BLaER1 treated with 17β-estradiol and CSF1 and Interleukin-3, amounts not matched to agents 10 nM and 100 nM (cell line): Measurements from ENCODE around the gene STARD4.

Experiments
- H3K27ac ChIP-seq, 11 experiments: shearing (Covaris generic); formaldehyde crosslinking; 2 replicates each; pipeline ENCODE4 v1.8.1; 2022
- H3K27me3 ChIP-seq, 11 experiments: shearing (Covaris generic); formaldehyde crosslinking; 2 replicates each; pipeline ENCODE4 v1.8.1; 2022
- H3K36me3 ChIP-seq, 11 experiments: shearing (Covaris generic); formaldehyde crosslinking; 2 replicates each; pipeline ENCODE4 v1.8.1; 2022
- H3K4me1 ChIP-seq, 10 experiments: shearing (Covaris generic); formaldehyde crosslinking; 2 replicates each; pipeline ENCODE4 v1.8.1; 2022
- H3K4me2 ChIP-seq, 11 experiments: shearing (Covaris generic); formaldehyde crosslinking; 2 replicates each; pipeline ENCODE4 v1.8.1; 2022
- H3K4me3 ChIP-seq, 10 experiments: shearing (Covaris generic); formaldehyde crosslinking; 2 replicates each; pipeline ENCODE4 v1.8.1; 2022
- H3K9ac ChIP-seq, 11 experiments: shearing (Covaris generic); formaldehyde crosslinking; 2 replicates each; pipeline ENCODE4 v1.8.1; 2022
- H3K9me3 ChIP-seq, 11 experiments: shearing (Covaris generic); formaldehyde crosslinking; replicated peaks in 1 of 11; 2 replicates each; pipeline ENCODE4 v1.8.1; 2022
- H4K20me1 ChIP-seq, 11 experiments: shearing (Covaris generic); formaldehyde crosslinking; 2 replicates each; pipeline ENCODE4 v1.8.1; 2022
- Cebpa-rat ChIP-seq, 11 experiments: shearing (Covaris generic); IDR thresholded peaks; 2 replicates each; pipeline ENCODE4 v1.8.1; 2022

Gene STARD4

DNA sequence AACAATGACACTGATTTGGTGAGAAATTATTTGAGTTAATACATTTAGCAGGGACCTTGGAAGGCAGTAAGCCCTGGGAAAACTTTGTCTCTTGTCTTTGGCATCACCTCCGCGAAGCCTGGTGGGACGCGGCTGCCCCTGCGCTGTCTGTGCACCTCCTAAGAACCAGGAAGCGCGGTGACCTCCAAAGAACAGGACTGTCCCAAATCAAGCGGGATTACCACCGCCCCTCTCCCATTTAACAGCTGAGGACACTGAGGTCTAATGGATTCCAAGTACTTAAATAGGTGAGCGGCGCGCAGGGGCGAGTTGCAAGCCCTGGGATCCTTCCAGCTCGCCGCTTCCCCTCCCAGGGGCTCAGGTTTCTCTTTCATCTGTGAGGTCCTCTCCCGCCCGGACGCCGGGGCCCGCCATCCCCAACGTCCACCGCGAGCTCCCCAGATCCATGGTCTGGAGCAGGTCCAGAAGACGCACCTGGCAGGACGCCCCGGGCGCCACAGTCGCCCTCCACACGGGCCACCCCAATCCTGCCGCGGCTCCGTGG lies 432 bp downstream of the STARD4 start:
- H3K9me3 ChIP-seq: no peaks in the 10 kb centered on the region
- H3K27me3 ChIP-seq: no peaks in the 10 kb centered on the region
- no peak for TF ChIP-seq Cebpa-rat (IDR thresholded peaks at IDR 0.05)
- peak overlapping the region; percentile 88 to 99 (median 94) for H3K4me3 ChIP-seq
- H3K9ac ChIP-seq: peak overlapping the region; percentile 85 to 95 (median 90)
- peak overlapping the region; percentile 71 to 93 (median 88) for H3K4me2 ChIP-seq
- peaks cover 24 to 59% (median 35%) of the 10 kb centered on the region in 10 experiments for H3K4me1 ChIP-seq
- H3K27ac ChIP-seq: peak overlapping the region; percentile 78 to 92 (median 87)
- H3K36me3 ChIP-seq: peaks cover 0 to 12% (median 0%) of the 10 kb centered on the region in 11 experiments; a peak in 3 of 22 replicates
- H4K20me1 ChIP-seq: peaks cover 0 to 28% (median 7%) of the 10 kb centered on the region in 11 experiments; a peak in 11 of 22 replicates

DNA sequence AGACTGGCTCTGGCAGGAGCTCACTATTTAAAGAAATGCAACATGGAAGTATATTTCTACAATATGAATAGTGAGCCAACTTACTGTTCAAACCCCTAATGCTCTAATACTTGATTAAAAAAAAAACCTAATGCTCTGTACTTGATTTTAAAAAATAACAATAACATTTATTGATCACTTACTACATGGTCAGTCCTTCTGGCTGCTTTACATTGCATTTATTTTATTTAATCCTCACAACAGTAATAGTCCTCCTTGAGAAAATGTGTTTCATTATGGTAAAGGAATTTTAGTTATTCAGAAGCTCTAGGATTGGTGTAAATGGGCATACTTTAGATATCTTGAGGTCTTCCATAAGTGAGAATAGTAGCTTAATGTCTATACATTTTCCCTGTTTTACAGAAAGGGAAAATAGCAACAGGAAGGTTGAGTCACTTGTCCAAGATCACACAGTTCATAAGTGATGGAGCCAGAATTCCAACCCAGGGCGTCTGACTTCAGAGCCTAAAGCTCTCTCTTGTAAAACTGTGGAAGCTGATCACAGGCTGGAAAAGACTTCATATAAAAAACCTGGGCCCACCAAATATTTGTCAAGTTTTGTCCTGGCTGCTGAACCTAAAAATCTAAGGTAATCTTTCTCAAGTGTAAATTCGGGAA lies 1.0 kb downstream of the STARD4 start:
- H3K9ac ChIP-seq: peak overlapping the region; percentile 85 to 95 (median 90)
- peak overlapping the region; percentile 71 to 93 (median 88) for H3K4me2 ChIP-seq
- H3K27me3 ChIP-seq: no peaks in the 10 kb centered on the region
- H3K27ac ChIP-seq: peak overlapping the region in 10 of 11 experiments; percentile 84 to 92 (median 88); a peak in 19 of 22 replicates
- H3K4me3 ChIP-seq: peak overlapping the region; percentile 88 to 99 (median 94)
- H3K36me3 ChIP-seq: peaks cover 0 to 17% (median 0%) of the 10 kb centered on the region in 11 experiments; a peak in 4 of 22 replicates
- H3K9me3 ChIP-seq: no peaks in the 10 kb centered on the region
- H3K4me1 ChIP-seq: peaks cover 24 to 59% (median 35%) of the 10 kb centered on the region in 10 experiments
- no peak for TF ChIP-seq Cebpa-rat (IDR thresholded peaks at IDR 0.05)
- H4K20me1 ChIP-seq: peaks cover 0 to 29% (median 7%) of the 10 kb centered on the region in 11 experiments; a peak in 11 of 22 replicates

DNA sequence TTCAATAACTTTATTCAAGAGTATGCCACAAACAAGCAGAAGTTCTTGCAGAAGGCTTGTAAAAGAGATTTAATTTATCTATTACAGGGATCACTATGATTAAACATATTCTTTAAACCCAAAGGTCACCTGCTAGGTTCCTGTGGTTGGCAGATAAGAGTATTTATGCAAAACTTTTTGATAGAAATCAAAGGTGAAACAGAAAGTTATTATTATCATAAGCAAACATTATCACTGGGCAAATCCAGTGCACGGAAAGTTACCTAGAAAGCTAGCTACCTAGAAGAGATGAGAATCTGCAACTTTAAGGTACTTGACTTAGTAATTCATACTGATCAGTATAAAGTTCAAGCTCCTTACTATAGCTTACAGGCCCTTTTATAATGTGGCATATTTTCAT lies 3.2 kb downstream of the STARD4 start:
- peaks cover 15 to 38% (median 18%) of the 10 kb centered on the region in 11 experiments; a peak in 21 of 22 replicates for H3K36me3 ChIP-seq
- no peaks in the 10 kb centered on the region for H3K9me3 ChIP-seq
- H3K9ac ChIP-seq: no peak overlapping the region
- no peak overlapping the region for H3K27ac ChIP-seq
- peak overlapping the region in 2 of 10 experiments; percentile 98; a peak in 2 of 20 replicates for H3K4me3 ChIP-seq
- H3K4me2 ChIP-seq: peak overlapping the region in 9 of 11 experiments; percentile 16 to 91 (median 88); a peak in 12 of 22 replicates
- peaks cover 0 to 35% (median 7%) of the 10 kb centered on the region in 11 experiments; a peak in 12 of 22 replicates for H4K20me1 ChIP-seq
- no peak for TF ChIP-seq Cebpa-rat (IDR thresholded peaks at IDR 0.05)
- H3K4me1 ChIP-seq: peaks cover 21 to 58% (median 32%) of the 10 kb centered on the region in 10 experiments
- no peaks in the 10 kb centered on the region for H3K27me3 ChIP-seq

GRCh38 chr5:111507276-111507675 lies 5.1 kb downstream of the STARD4 start:
- H3K4me2 ChIP-seq: peak overlapping the region in 3 of 11 experiments; percentile 7 to 91 (median 82); a peak in 3 of 22 replicates
- TF ChIP-seq Cebpa-rat (IDR thresholded peaks at IDR 0.05): no peak
- H3K9me3 ChIP-seq: no peaks in the 10 kb centered on the region
- peaks cover 16 to 56% (median 32%) of the 10 kb centered on the region in 11 experiments; a peak in 21 of 22 replicates for H3K36me3 ChIP-seq
- no peak overlapping the region for H3K27ac ChIP-seq
- no peak overlapping the region for H3K4me3 ChIP-seq
- peaks cover 0 to 40% (median 7%) of the 10 kb centered on the region in 11 experiments; a peak in 12 of 22 replicates for H4K20me1 ChIP-seq
- H3K9ac ChIP-seq: no peak overlapping the region
- H3K27me3 ChIP-seq: no peaks in the 10 kb centered on the region
- H3K4me1 ChIP-seq: peaks cover 12 to 46% (median 20%) of the 10 kb centered on the region in 10 experiments; a peak in 19 of 20 replicates

DNA sequence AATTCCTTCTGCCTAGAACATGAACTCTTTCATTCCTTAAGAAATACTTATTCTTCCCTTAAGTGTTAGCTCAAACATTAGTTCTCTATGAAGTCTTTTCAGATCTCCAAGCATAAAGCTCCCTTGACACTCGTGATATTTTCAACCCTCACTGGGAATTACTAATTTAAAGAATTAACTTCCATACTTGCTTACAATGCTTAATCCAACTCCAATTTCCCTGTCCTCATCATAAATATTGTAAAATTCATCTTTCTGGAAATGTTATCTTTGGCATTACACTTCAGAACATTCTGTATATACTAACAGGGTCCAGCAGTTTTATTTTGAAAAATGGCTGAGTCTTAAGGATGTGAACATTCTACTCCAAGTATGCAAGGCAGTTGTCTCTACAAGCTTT lies 7.2 kb downstream of the STARD4 start:
- Histone ChIP-seq H3K27me3 (no peaks in the 10 kb centered on the region), H3K27ac (no peak overlapping the region), H3K4me2 (no peak overlapping the region), H3K9ac (no peak overlapping the region), H4K20me1 (peaks cover 0 to 35% (median 7%) of the 10 kb centered on the region in 11 experiments; a peak in 12 of 22 replicates), H3K4me3 (no peak overlapping the region), H3K9me3 (no peaks in the 10 kb centered on the region), H3K4me1 (peaks cover under 1 to 30% (median 3%) of the 10 kb centered on the region in 10 experiments; a peak in 17 of 20 replicates), H3K36me3 (peaks cover 32 to 78% (median 52%) of the 10 kb centered on the region in 11 experiments)
- no peak for TF ChIP-seq Cebpa-rat (IDR thresholded peaks at IDR 0.05)

- H3K27ac ChIP-seq: no peak overlapping the region
- no peak for TF ChIP-seq Cebpa-rat (IDR thresholded peaks at IDR 0.05)
- no peak overlapping the region for H3K4me2 ChIP-seq
- no peak overlapping the region for H3K4me3 ChIP-seq
- H3K9me3 ChIP-seq: no peaks in the 10 kb centered on the region
- peaks cover 0 to 16% (median 0%) of the 10 kb centered on the region in 10 experiments; a peak in 5 of 20 replicates for H3K4me1 ChIP-seq
- H3K9ac ChIP-seq: no peak overlapping the region
- H3K27me3 ChIP-seq: no peaks in the 10 kb centered on the region
- peaks cover 0 to 18% (median 5%) of the 10 kb centered on the region in 11 experiments; a peak in 9 of 22 replicates for H4K20me1 ChIP-seq
- H3K36me3 ChIP-seq: peaks cover 53 to 94% (median 73%) of the 10 kb centered on the region in 11 experiments
Observed at GRCh38 chr5:111502956-111503355, 9.4 kb downstream of the STARD4 start.

DNA sequence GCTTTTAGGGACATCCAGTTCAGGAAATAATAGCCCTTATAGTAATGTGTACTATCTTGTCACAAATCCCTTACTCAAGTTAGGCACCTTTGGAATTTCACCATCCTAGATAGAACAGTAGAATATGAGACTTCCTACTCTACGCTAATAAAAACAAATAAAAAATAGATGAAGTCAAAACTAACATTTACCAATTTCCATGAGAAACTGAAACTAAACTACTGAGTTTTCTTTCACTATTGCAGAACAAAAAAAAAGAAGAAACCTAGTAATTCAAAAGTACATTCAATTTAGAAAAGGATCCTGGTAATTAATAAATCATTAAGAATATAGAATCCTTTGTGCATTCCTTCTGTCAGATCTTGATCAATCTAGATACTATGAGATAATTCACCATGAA lies 14.0 kb downstream of the STARD4 start:
- Histone ChIP-seq H3K4me3 (no peak overlapping the region), H3K36me3 (peaks cover 47 to 87% (median 68%) of the 10 kb centered on the region in 11 experiments), H3K27me3 (no peaks in the 10 kb centered on the region), H3K4me2 (no peak overlapping the region), H3K9me3 (no peaks in the 10 kb centered on the region), H3K4me1 (peaks cover 0 to 11% (median 0%) of the 10 kb centered on the region in 10 experiments; a peak in 1 of 20 replicates), H4K20me1 (peaks cover 0 to 6% (median 0%) of the 10 kb centered on the region in 11 experiments; a peak in 2 of 22 replicates), H3K9ac (no peak overlapping the region), H3K27ac (no peak overlapping the region)
- TF ChIP-seq Cebpa-rat (IDR thresholded peaks at IDR 0.05): no peak

- TF ChIP-seq Cebpa-rat (IDR thresholded peaks at IDR 0.05): no peak
- peak overlapping the region in 2 of 11 experiments; percentile 44 to 57; a peak in 3 of 22 replicates for H3K27ac ChIP-seq
- 0 out of 22 replicates have a peak overlapping the region, but pooled peaks of 1 of the 11 experiments have one; percentile 2 for H3K4me2 ChIP-seq
- no peak overlapping the region for H3K9ac ChIP-seq
- no peaks in the 10 kb centered on the region for H4K20me1 ChIP-seq
- no peak overlapping the region for H3K4me3 ChIP-seq
- H3K9me3 ChIP-seq: no peaks in the 10 kb centered on the region
- H3K27me3 ChIP-seq: no peaks in the 10 kb centered on the region
- H3K36me3 ChIP-seq: peaks cover 31 to 56% (median 41%) of the 10 kb centered on the region in 11 experiments
- H3K4me1 ChIP-seq: peaks cover 0 to 11% (median 0%) of the 10 kb centered on the region in 10 experiments; a peak in 1 of 20 replicates
Observed at GRCh38 chr5:111495159-111495558, 17.2 kb downstream of the STARD4 start.
